ENCODE data around the gene MYOZ2. TPM values are rescaled to one million over a fixed set of nuclear protein-coding genes. Genes with fewer than 3 reads are reported as not detected.

The MYOZ2 gene
- total RNA-seq, 1 donor from 2014 or later, result not detected

GRCh38 chr4:119190354-119190753 is 54.7 kb downstream of the MYOZ2 start:
- Mint-ChIP-seq H3K4me3 (no peak overlapping the region), H3K36me3 (ENCODE audit: low read depth) (no peaks in the 10 kb centered on the region), H3K27me3 (no peaks in the 10 kb centered on the region), H3K4me1 (no peaks in the 10 kb centered on the region), H3K9me3 (no peaks in the 10 kb centered on the region), H3K27ac (no peak overlapping the region)
- intact Hi-C loops (cut with micrococcal nuclease), result no loop called here
- no peak for DNase-seq

DNA sequence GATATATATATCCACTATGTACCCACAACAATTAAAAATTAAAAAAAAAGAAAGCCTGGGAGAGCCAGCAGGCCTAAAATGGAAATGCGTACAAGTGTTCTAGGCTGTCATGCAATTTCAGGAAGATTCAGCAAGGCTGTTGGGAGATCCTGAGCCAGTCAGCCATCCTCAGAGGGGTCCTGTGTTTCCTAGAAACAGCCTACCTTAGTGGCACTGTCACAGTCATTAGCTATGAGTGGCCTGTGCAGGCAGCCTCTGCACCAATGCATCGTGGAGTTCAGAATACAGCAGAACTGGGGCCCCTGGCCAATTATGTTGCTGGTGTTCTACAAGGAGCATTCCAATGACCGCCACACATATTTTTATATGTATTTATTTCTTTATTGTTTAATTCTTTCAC is 55.9 kb downstream of the MYOZ2 start:
- no peaks in the 10 kb centered on the region for H3K27me3 Mint-ChIP-seq
- H3K27ac Mint-ChIP-seq, result no peak overlapping the region
- no peak overlapping the region for H3K4me3 Mint-ChIP-seq
- no peaks in the 10 kb centered on the region for H3K9me3 Mint-ChIP-seq
- no peaks in the 10 kb centered on the region for H3K4me1 Mint-ChIP-seq
- H3K36me3 Mint-ChIP-seq (ENCODE audit: low read depth), result no peaks in the 10 kb centered on the region
- no peak for DNase-seq
- intact Hi-C loops (cut with micrococcal nuclease), result no loop called here

DNA sequence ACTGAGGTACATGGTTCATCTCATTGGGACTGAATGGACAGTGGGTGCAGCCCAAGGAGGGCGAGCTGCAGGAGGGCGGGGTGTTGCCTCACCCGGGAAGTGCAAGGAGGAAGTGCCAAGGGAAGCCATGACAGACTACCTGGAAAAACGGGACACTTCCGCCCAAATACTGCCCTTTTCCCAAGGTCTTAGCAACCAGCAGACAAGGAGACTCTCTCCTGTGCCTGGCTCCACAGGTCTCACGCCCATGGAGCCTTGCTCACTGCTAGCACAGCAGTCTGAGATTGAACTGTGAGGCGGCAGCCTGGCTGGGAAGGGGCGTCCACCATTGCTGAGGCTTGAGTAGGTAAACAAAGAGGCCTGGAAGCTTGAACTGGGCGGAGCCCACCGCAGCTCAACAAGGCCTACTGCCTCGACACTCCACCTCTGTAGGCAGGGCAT is 62.2 kb downstream of the MYOZ2 start:
- no peak for DNase-seq
- Mint-ChIP-seq H3K36me3 (ENCODE audit: low read depth) (no peaks in the 10 kb centered on the region), H3K9me3 (peaks cover 13% of the 10 kb centered on the region), H3K27ac (no peak overlapping the region), H3K4me1 (no peaks in the 10 kb centered on the region), H3K4me3 (no peak overlapping the region), H3K27me3 (peaks cover 4% of the 10 kb centered on the region)
- intact Hi-C loops (cut with micrococcal nuclease), result no loop called here

GRCh38 chr4:119204916-119205315 is 69.3 kb downstream of the MYOZ2 start:
- intact Hi-C loops (cut with micrococcal nuclease), result no loop called here

DNA sequence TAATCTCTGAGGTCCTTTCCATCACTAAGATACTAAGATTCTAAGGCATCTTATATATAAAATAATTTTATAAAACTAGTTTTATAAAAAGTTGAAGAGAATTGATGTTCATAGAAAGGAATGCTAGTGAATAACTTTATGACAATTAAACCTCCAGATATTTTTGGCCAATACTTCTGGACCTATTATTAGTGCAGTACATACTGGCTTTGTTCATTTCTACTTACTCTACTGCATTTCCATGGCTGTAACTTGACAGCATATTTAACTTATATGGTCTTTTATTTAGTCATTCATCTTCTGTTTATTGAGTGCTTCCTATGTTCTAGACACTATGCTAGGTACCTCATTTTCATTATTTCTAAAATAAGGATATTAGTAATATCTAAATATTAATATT is 70.1 kb downstream of the MYOZ2 start:
- Mint-ChIP-seq H3K4me1 (peaks cover 17% of the 10 kb centered on the region), H3K36me3 (ENCODE audit: low read depth) (no peaks in the 10 kb centered on the region), H3K9me3 (peaks cover 12% of the 10 kb centered on the region), H3K27me3 (peaks cover under 1% of the 10 kb centered on the region), H3K4me3 (no peak overlapping the region), H3K27ac (no peak overlapping the region)
- intact Hi-C loops (cut with micrococcal nuclease), result no loop called here
- no peak for DNase-seq

More at GRCh38 chr4:119204916-119205315, 69.3 kb downstream of the MYOZ2 start:
- Mint-ChIP-seq H3K27ac (no peak overlapping the region), H3K27me3 (peaks cover 3% of the 10 kb centered on the region), H3K36me3 (ENCODE audit: low read depth) (no peaks in the 10 kb centered on the region), H3K4me3 (no peak overlapping the region), H3K9me3 (peaks cover 15% of the 10 kb centered on the region), H3K4me1 (peaks cover 15% of the 10 kb centered on the region)
- no peak for DNase-seq

- Mint-ChIP-seq H3K9me3 (peaks cover 9% of the 10 kb centered on the region), H3K27ac (no peak overlapping the region), H3K27me3 (no peaks in the 10 kb centered on the region), H3K36me3 (ENCODE audit: low read depth) (no peaks in the 10 kb centered on the region), H3K4me3 (no peak overlapping the region), H3K4me1 (peaks cover 21% of the 10 kb centered on the region)
- intact Hi-C loops (cut with micrococcal nuclease), result no loop called here
- no peak for DNase-seq
These were observed 70.5 kb downstream of the MYOZ2 start for GRCh38 chr4:119206178-119206577.

DNA sequence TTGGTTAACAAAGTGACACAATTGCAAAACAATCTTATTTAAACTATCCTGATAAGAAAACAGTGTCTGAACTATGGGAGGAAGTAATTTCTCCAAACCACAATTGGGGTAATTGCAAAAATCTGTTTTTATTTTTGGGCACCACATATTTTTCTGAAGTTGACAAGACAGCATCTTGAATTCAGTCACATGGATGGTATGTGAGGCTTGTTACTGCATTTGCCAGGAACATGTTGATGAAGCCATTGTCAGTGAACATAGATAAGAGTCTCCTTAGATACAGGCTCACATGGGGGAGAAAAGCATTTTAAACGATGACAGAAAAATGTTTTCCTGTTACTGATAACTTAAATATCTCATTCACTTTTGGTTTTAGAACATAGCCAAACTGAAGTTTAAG is 71.4 kb downstream of the MYOZ2 start:
- Mint-ChIP-seq H3K9me3 (peaks cover 9% of the 10 kb centered on the region), H3K4me1 (peaks cover 26% of the 10 kb centered on the region), H3K27ac (no peak overlapping the region), H3K4me3 (no peak overlapping the region), H3K36me3 (ENCODE audit: low read depth) (no peaks in the 10 kb centered on the region), H3K27me3 (no peaks in the 10 kb centered on the region)
- DNase-seq, result no peak
- intact Hi-C loops (cut with micrococcal nuclease), result no loop called here

DNA sequence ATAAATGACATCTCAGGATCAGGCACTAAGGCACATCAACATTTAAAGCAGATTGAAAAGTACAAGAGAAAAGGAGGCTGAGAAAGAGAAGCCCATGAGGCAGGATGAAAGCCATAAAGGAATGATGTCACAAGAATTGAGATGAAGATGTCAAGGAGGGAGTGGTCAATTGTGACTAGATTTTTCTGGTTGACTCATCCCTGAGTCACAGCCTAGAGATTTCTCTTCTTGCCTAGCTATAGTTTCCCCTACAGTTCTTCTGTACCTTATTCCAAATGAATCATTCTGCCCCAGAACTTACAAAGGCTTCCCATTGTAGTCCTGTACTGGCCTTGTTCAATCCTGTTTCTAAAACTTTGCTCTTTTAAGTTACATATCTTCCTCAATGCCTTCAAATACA is 73.4 kb downstream of the MYOZ2 start:
- Mint-ChIP-seq H3K27me3 (no peaks in the 10 kb centered on the region), H3K9me3 (peaks cover 4% of the 10 kb centered on the region), H3K27ac (peak overlapping the region; percentile 76), H3K36me3 (ENCODE audit: low read depth) (no peaks in the 10 kb centered on the region), H3K4me1 (peaks cover 31% of the 10 kb centered on the region), H3K4me3 (no peak overlapping the region)
- DNase-seq, result peak; percentile 72
- intact Hi-C loops (cut with micrococcal nuclease), result loop anchor here (1.0 kb wide), 2 partner anchors 29 to 167 kb away; no protein-coding TSS in a partner anchor

DNA sequence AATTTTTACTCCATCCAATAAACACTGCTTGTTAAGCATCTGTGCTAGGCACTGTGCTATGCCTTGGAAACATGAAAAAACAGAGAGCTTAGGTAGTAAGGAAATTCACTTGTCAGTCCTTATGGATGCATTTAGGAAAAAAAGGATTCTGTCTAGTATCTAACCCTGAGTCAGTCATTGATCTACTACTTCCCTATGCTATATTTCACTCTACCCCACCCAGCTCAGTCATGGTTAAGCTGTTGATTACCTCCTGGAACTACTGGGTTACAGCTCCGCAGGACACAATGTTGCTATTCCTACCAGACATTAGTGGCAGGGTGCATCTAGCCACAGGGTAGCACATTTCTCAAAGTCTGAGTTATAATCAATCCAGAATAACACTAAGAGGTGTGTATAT is 74.0 kb downstream of the MYOZ2 start:
- intact Hi-C loops (cut with micrococcal nuclease), result loop anchor here (1.0 kb wide), 2 partner anchors 29 to 167 kb away; no protein-coding TSS in a partner anchor
- peak overlapping the region; percentile 76 for H3K27ac Mint-ChIP-seq
- H3K4me3 Mint-ChIP-seq, result no peak overlapping the region

DNA sequence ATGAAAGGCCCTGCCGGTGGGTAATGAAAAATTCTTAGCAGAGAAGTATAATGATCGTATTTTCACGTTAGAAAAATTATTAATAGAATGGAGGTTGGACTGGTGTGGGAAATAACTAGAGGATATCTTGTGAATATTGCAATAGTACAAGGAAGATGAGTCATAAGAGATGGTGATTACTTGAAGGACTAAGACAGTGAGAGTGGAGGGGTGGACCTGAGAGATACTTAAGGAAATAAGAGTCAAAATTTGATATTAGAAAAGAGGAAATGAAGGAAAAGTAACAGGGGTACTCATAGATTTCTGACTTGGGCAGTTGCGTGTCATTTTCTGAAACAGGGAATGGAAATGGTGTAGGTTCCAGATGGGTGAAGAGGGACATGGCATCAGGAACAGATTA is 75.1 kb downstream of the MYOZ2 start:
- no peak overlapping the region for H3K27ac Mint-ChIP-seq
- peaks cover 36% of the 10 kb centered on the region for H3K4me1 Mint-ChIP-seq
- intact Hi-C loops (cut with micrococcal nuclease), result loop anchor here (5.0 to 10.0 kb wide), 2 partner anchors 373 to 1944 kb away; partner anchors contain the start of gene SEC24D
- DNase-seq, result no peak
- peaks cover 4% of the 10 kb centered on the region for H3K9me3 Mint-ChIP-seq
- no peaks in the 10 kb centered on the region for H3K36me3 Mint-ChIP-seq (ENCODE audit: low read depth)
- H3K4me3 Mint-ChIP-seq, result peak overlapping the region; percentile 95
- H3K27me3 Mint-ChIP-seq, result no peaks in the 10 kb centered on the region

More for the DNA sequence above, 74.0 kb downstream of the MYOZ2 start:
- H3K27me3 Mint-ChIP-seq, result no peaks in the 10 kb centered on the region
- peaks cover 33% of the 10 kb centered on the region for H3K4me1 Mint-ChIP-seq
- H3K9me3 Mint-ChIP-seq, result peaks cover 4% of the 10 kb centered on the region
- H3K36me3 Mint-ChIP-seq (ENCODE audit: low read depth), result no peaks in the 10 kb centered on the region
- no peak for DNase-seq

GRCh38 chr4:119211867-119212233 is 76.2 kb downstream of the MYOZ2 start:
- intact Hi-C loops (cut with micrococcal nuclease), result loop anchor here (1.0 to 10.0 kb wide), 5 partner anchors 73 to 1943 kb away; partner anchors contain the start of genes METTL14 and SEC24D
- peaks cover 4% of the 10 kb centered on the region for H3K9me3 Mint-ChIP-seq
- no peak for DNase-seq
- no peaks in the 10 kb centered on the region for H3K36me3 Mint-ChIP-seq (ENCODE audit: low read depth)
- H3K4me3 Mint-ChIP-seq, result peak overlapping the region; percentile 95
- H3K27me3 Mint-ChIP-seq, result no peaks in the 10 kb centered on the region
- peaks cover 36% of the 10 kb centered on the region for H3K4me1 Mint-ChIP-seq
- peak overlapping the region; percentile 93 for H3K27ac Mint-ChIP-seq

DNA sequence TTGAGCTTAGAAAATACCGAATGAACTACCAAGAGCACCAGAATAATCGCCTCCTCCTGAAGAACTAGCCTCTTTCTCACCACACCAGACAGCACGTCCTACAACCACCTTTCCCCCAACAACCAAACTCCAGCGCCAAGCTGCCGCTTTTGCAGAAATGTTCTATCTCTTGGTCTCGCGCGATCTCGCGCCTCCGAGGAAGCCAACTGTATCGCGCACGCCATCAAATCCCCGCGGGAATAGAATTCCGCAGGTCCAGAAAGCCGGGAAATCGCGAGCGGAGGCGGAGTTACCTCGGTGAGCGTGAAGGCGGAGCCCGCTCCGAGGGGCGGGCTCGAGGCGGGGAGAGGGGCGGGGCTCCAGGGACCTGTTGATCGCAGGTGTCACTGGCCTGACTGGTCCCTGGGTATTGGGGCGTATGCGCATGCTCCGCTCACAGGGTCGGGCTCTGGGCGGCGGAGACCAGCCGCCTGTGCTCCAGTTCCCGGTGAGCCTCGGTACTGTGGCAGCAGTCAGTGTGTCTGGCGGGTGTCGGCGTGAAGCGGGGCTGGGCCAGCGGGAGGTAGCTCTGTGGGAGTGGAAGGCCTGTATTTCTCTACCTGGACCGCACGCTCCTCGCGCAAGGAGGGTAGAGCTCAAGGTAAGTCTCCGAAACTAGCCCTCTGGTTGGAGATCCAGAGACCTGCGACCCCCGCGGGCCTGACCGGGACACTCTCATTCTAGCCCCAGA is 76.8 kb downstream of the MYOZ2 start, which contains the start of gene USP53:
TSS of gene USP53 (plus strand) at position 480 of the 730 bp plus-strand sequence. CDS start 27,047 bp downstream, outside the sequence.
- intact Hi-C loops (cut with micrococcal nuclease), result loop anchor here (1.0 to 10.0 kb wide), 5 partner anchors 72 to 1942 kb away; partner anchors contain the start of genes METTL14 and SEC24D
- Mint-ChIP-seq H3K9me3 (peaks cover 4% of the 10 kb centered on the region), H3K36me3 (ENCODE audit: low read depth) (peaks cover under 1% of the 10 kb centered on the region), H3K27ac (peak within 1 kb of the TSS; percentile 93), H3K4me3 (peak within 1 kb of the TSS; percentile 95), H3K27me3 (no peaks in the 10 kb centered on the region), H3K4me1 (peaks cover 36% of the 10 kb centered on the region)
- DNase-seq, result peak; percentile 98

DNA sequence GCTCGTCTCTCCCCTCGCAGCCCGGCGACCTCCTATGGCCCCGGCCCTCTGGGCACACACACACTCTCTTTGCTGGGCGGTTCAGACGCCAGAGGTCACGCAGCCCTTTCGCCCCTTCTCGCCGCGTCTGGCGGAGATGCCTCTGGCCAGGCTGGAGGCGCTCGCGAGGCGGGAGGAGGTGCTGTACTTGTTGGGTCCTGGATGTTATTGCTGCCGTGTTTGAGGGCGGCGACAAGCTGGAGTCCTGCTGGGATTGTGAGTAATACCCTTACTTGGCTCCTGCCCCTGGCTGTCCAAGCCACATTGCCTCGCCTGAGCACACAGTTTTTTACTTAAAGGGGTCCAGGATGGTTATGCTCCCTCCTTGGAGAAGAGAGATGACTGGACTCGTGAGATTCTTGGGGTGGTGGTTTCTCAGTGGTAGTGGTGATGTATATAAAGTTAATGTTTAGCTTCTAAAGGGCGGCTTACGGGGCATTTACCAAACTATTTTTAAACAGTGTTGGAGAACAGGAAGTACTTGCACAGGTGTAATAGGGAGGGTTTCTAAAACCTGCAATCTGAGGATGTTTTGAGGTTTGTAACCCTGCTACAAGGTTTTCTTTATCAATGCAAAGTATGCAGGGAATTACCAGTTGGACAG is 77.5 kb downstream of the MYOZ2 start:
- H3K36me3 Mint-ChIP-seq (ENCODE audit: low read depth), result peaks cover 7% of the 10 kb centered on the region
- H3K9me3 Mint-ChIP-seq, result peaks cover 4% of the 10 kb centered on the region
- peak; percentile 89 for DNase-seq
- intact Hi-C loops (cut with micrococcal nuclease), result loop anchor here (1.0 to 10.0 kb wide), 5 partner anchors 72 to 1942 kb away; partner anchors contain the start of genes METTL14 and SEC24D
- H3K4me1 Mint-ChIP-seq, result peaks cover 36% of the 10 kb centered on the region
- H3K27ac Mint-ChIP-seq, result peak overlapping the region; percentile 93
- peak overlapping the region; percentile 95 for H3K4me3 Mint-ChIP-seq
- no peaks in the 10 kb centered on the region for H3K27me3 Mint-ChIP-seq

- H3K36me3 Mint-ChIP-seq (ENCODE audit: low read depth), result peaks cover 20% of the 10 kb centered on the region
- H3K4me3 Mint-ChIP-seq, result no peak overlapping the region
- no peak overlapping the region for H3K27ac Mint-ChIP-seq
These were observed 82.5 kb downstream of the MYOZ2 start for GRCh38 chr4:119218093-119218492.

More at GRCh38 chr4:119218093-119218492, 82.5 kb downstream of the MYOZ2 start:
- DNase-seq, result no peak
- H3K9me3 Mint-ChIP-seq, result peaks cover 4% of the 10 kb centered on the region
- no peaks in the 10 kb centered on the region for H3K27me3 Mint-ChIP-seq
- intact Hi-C loops (cut with micrococcal nuclease), result loop anchor here (10.0 kb wide), 1 partner anchor 1937 kb away; no protein-coding TSS in a partner anchor
- peaks cover 10% of the 10 kb centered on the region for H3K4me1 Mint-ChIP-seq

Data from activated CD4-positive, alpha-beta T cell treated with anti-CD3 and anti-CD28 coated beads, Interleukin-2, amount 10 ng/mL, durations not matched to agents 24 days and 14 days (primary cell).